K562 (cell line): Measurements from ENCODE around the gene GH2. TPM values are rescaled to one million over a fixed set of nuclear protein-coding genes. Genes with fewer than 3 reads are reported as not detected.
"Not testable (repeated sequence)": the region's sequence is repeated elsewhere in the genome, so short reads cannot be mapped to it uniquely, and the experiment has no call there.

ENCODE experiments used
- ATAC-seq: fragments of 200-7000 bp; cut with Tn5 transposase; 3 replicates; pipeline ENCODE4 v1.9.1; 2020; ENCODE audit warnings: moderate library complexity
- BruUV-seq: library from RNA; stranded (reverse); fragments of 400-500 nt; replicated peaks from 2 replicates; lab custom pipeline; 2021; lab: Mats Ljungman, UMichigan
- CTCF ChIA-PET: fragments of 300-600 bp; formaldehyde crosslinking; extraction: SDS; loops from one replicate; lab custom pipeline; 2021; ENCODE audit warnings: low intra/inter-chr PET ratio; lab: Yijun Ruan, JAX
- POLR2A ChIA-PET: fragments of 300-600, 350-650 bp; sonication (Branson Sonifier 250); formaldehyde crosslinking; extraction: SDS; loops from one replicate; lab custom pipeline; 2021; ENCODE audit warnings: antibody characterized with exemption, inconsistent platforms; lab: Yijun Ruan, JAX
- DNase-seq, 4 experiments: peaks; one replicate each; pipeline versions ENCODE4 v3.0.0 to v3.0.0-alpha.2; 2011 to 2018; ENCODE audit warnings: low spot score in 3 of 4, mixed read lengths in 3 of 4; ENCODE audit errors: extremely low read depth in 1 of 4
- FAIRE-seq: peaks from 2 replicates; lab custom pipeline; 2011; peaks lifted over from hg19 to GRCh38; lab: Jason Lieb, UNC
- H2AFZ ChIP-seq: 2 replicates; pipeline ENCODE4 v1.6.0; 2011; ENCODE audit warnings: low read depth, low read length, control low read depth, inconsistent platforms
- H3K27ac ChIP-seq: fragments of 200-600 bp; 3 replicates; pipeline ENCODE4 v1.8.0; 2011; ENCODE audit warnings: low read depth, mild to moderate bottlenecking, control low read depth, inconsistent platforms, low read length, moderate library complexity, mixed read lengths; ENCODE audit errors: extremely low read depth
- H3K27me3 ChIP-seq, 2 experiments: fragments of 300-600 bp in 1 of 2; 2 replicates in 1 of 2; 3 replicates in 1 of 2; pipeline versions ENCODE4 v1.6.0 to v1.8.0; 2011; ENCODE audit warnings: inconsistent platforms in 2 of 2, low read length in 2 of 2, mild to moderate bottlenecking in 1 of 2, mixed read lengths in 1 of 2, moderate library complexity in 1 of 2; ENCODE audit not compliant: control insufficient read depth in 2 of 2, insufficient read depth in 2 of 2
- H3K36me3 ChIP-seq: fragments of 300-600 bp; 3 replicates; pipeline ENCODE4 v1.8.0; 2011; ENCODE audit warnings: mild to moderate bottlenecking, low read length, inconsistent platforms; ENCODE audit not compliant: control insufficient read depth, insufficient read depth
- H3K4me1 ChIP-seq, 2 experiments: fragments of 200-600 bp in 1 of 2; replicated peaks in 1 of 2; 2 replicates in 1 of 2; 3 replicates in 1 of 2; pipeline versions ENCODE4 v1.5.1 to v1.8.0; 2011; ENCODE audit warnings: inconsistent platforms in 2 of 2, low read length in 2 of 2, mild to moderate bottlenecking in 1 of 2, mixed read lengths in 1 of 2, moderate library complexity in 1 of 2; ENCODE audit not compliant: control insufficient read depth in 2 of 2, insufficient read depth in 2 of 2
- H3K4me2 ChIP-seq: 2 replicates; pipeline ENCODE4 v1.6.1; 2011; ENCODE audit warnings: low read length, control low read depth, inconsistent platforms, mixed read lengths; ENCODE audit not compliant: insufficient read depth
- H3K4me3 ChIP-seq: fragments of 200-600 bp; sonication (generic), shearing (Covaris generic); 2 replicates; pipeline ENCODE4 v1.5.1; 2016; ENCODE audit warnings: control low read depth, inconsistent platforms
- H3K79me2 ChIP-seq: fragments of 200-600 bp; 3 replicates; pipeline ENCODE4 v1.8.0; 2011; ENCODE audit warnings: low read length, inconsistent platforms; ENCODE audit not compliant: control insufficient read depth, insufficient read depth
- H3K9ac ChIP-seq, 2 experiments: 2 replicates each; pipeline versions ENCODE4 v1.6.0 to v1.6.1; 2011; ENCODE audit warnings: low read depth in 2 of 2, low read length in 2 of 2, control low read depth in 1 of 2, inconsistent platforms in 1 of 2, mild to moderate bottlenecking in 1 of 2, mixed read lengths in 1 of 2; ENCODE audit not compliant: insufficient read depth in 1 of 2
- H3K9me1 ChIP-seq: one replicate; pipeline ENCODE4 v1.6.0; 2011; ENCODE audit warnings: inconsistent platforms, mild to moderate bottlenecking, low read length, moderate library complexity; ENCODE audit not compliant: control insufficient read depth, insufficient read depth
- H3K9me3 ChIP-seq: replicated peaks from 2 replicates; pipeline ENCODE4 v1.5.1; 2011; ENCODE audit warnings: low read depth, low read length, inconsistent platforms; ENCODE audit not compliant: control insufficient read depth, insufficient read depth
- H4K20me1 ChIP-seq: replicated peaks from 2 replicates; pipeline ENCODE4 v1.6.1; 2011; ENCODE audit warnings: low read length, inconsistent platforms, mixed read lengths; ENCODE audit not compliant: control insufficient read depth, insufficient read depth
- MCM5 ChIP-seq: fragments of 450-650 bp; IDR thresholded peaks from 2 replicates; pipeline ENCODE4 v1.6.1; 2016; ENCODE audit warnings: low read depth
- NCOR1 ChIP-seq: fragments of 450-650 bp; IDR thresholded peaks from 2 replicates; pipeline ENCODE4 v1.6.1; 2016; ENCODE audit warnings: mild to moderate bottlenecking, moderate library complexity
- SIN3B ChIP-seq: fragments of 450-650 bp; IDR thresholded peaks from 2 replicates; pipeline ENCODE4 v1.6.1; 2017; ENCODE audit warnings: low read depth, mild to moderate bottlenecking, moderate library complexity
- WGBS: fragments of 100-300 bp; shearing (Covaris generic); methylation state at CpG from one replicate; pipeline ENCODE4 v1.1.6; 2016; ENCODE audit warnings: low coverage, mixed read lengths; ENCODE audit not compliant: insufficient coverage; ENCODE audit errors: missing lambda C conversion rate; 5-methylcytosine and 5-hydroxymethylcytosine counted together
- in situ Hi-C: fragments of 300-500 bp; cut with MboI; formaldehyde crosslinking; loops from 4 replicates; pipeline ENCODE4 v1.15.0; 2018; ENCODE audit warnings: inconsistent platforms, mixed read lengths
- intact Hi-C: fragments of 100-400 bp; cut with micrococcal nuclease; formaldehyde crosslinking; loops from 2 replicates; pipeline ENCODE4 v1.14.2; 2022
- polyA plus RNA-seq, 8 experiments: library from polyadenylated mRNA; depleted of rRNA in 4 of 8; stranded (reverse) in 5 of 8; unstranded in 3 of 8; fragments of >200 nt; fragmentation: Nextera tagmentation in 2 of 8; fragmentation: Illumina TruSeq in 1 of 8; extraction: Ambion mirVana in 2 of 8; extraction: Trizol in 1 of 8; gene quantifications; 2 replicates each; pipeline versions ENCODE4 v1.2.1 to v1.2.3, GENCODE V29; 2011 to 2014; ENCODE audit warnings: inconsistent platforms in 1 of 8, missing spikeins in 1 of 8
- total RNA-seq, 7 experiments: library from RNA; depleted of rRNA in 6 of 7; stranded (reverse); fragments of >200 nt in 6 of 7; fragmentation: Illumina TruSeq in 2 of 7; extraction: Trizol in 2 of 7; gene quantifications; 2 replicates each; pipeline versions ENCODE4 v1.2.1 to v1.2.3, GENCODE V29; 2011 to 2021; ENCODE audit warnings: low replicate concordance in 1 of 7
- TF ChIP-seq, protein P1 (sequence below): fragments of 200-600 bp; sonication (generic); IDR thresholded peaks from one replicate; pipeline ENCODE4 v1.6.1; 2012; ENCODE audit warnings: mild to moderate bottlenecking, low read depth, low read length, inconsistent platforms

Gene GH2
- total and polyA plus RNA-seq, 9 of the 15 experiments (the other 6 are each of a cell fraction or from before 2014, with no cell fraction given): not detected

DNA sequence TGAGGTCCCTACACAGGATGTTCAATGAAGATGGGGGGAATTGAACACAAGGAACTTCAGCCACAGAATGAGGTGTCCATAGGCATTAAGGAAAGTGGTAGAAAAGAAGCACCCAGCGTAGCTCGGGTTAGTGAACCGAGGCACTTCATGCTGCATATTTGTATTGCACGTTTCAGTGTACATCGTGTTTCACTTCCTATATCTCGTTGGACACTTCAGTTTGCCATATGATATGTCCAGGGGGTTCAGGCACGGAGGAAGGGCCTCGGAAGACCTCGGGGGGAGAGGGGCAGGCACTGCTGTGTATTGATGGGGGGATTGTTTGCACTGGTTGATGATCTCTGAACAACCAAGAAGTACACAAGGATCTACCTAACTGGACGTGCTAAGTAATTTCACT, 34.0 kb upstream of the GH2 start:
- H2AFZ ChIP-seq, H4K20me1 ChIP-seq, H3K27ac ChIP-seq, POLR2A ChIA-PET, ATAC-seq, H3K36me3 ChIP-seq, H3K9me1 ChIP-seq, CTCF ChIA-PET, H3K4me2 ChIP-seq, H3K4me1 ChIP-seq, H3K4me3 ChIP-seq, H3K9ac ChIP-seq, H3K9me3 ChIP-seq, FAIRE-seq, BruUV-seq, H3K79me2 ChIP-seq, DNase-seq: not testable (repeated sequence)
- in situ Hi-C loops (loop anchor here (10.0 kb wide), 2 partner anchors 109 to 369 kb away; partner anchors contain the start of gene ICAM2), intact Hi-C loops (loop anchor here (5.0 to 10.0 kb wide), 2 partner anchors 217 to 369 kb away; partner anchors contain the start of gene ERN1)
- under 1% methylated on average over 10 of the region's 10 CpGs for WGBS
- peaks cover 6 to 41% of the 10 kb centered on the region in 2 experiments; a peak in 4 of 5 replicates for H3K27me3 ChIP-seq

DNA sequence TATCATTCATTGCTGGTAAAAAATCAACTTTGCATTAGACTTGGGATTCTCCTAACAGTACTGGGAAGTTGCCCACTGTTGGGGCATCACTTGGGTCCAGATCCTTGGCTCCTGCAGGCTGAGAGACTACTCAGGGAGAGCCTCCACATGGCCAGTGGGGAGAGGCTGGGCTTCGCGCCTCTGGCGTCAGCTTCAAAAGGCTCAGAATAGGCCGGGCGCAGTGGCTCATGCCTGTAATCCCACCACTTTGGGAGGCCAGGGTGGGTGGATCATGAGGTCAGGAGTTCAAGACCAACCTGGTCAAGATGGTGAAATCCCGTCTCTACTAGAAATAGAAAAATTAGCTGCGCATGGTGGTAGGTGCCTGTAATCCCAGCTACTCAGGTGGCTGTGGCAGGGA, 32.7 kb upstream of the GH2 start:
- in situ Hi-C loops: loop anchor here (5.0 to 10.0 kb wide), 3 partner anchors 110 to 370 kb away; partner anchors contain the start of genes ERN1 and ICAM2
- H3K27ac ChIP-seq: no peak overlapping the region
- 43% methylated on average over 7 of the region's 7 CpGs for WGBS
- H3K79me2 ChIP-seq: no peaks in the 10 kb centered on the region
- no peak overlapping the region for H2AFZ ChIP-seq
- H3K9me1 ChIP-seq: no peaks in the 10 kb centered on the region
- H3K4me1 ChIP-seq: no peaks in the 10 kb centered on the region; a peak in 1 of 5 replicates
- ChIA-PET CTCF (no interaction called here), POLR2A (no interaction called here)
- intact Hi-C loops: loop anchor here (10.0 kb wide), 1 partner anchor 370 kb away; no protein-coding TSS in a partner anchor
- BruUV-seq: no TSS peak
- no peak for ATAC-seq
- no peaks in the 10 kb centered on the region for H3K9me3 ChIP-seq
- FAIRE-seq: no peak
- 0 out of 2 replicates have a peak, but pooled peaks cover 3% of the 10 kb centered on the region for H4K20me1 ChIP-seq
- no peak overlapping the region for H3K4me2 ChIP-seq
- peaks cover 13 to 50% of the 10 kb centered on the region in 2 experiments for H3K27me3 ChIP-seq
- DNase-seq: no peak
- H3K36me3 ChIP-seq: no peaks in the 10 kb centered on the region
- H3K4me3 ChIP-seq: no peak overlapping the region
- H3K9ac ChIP-seq: no peak overlapping the region
- no peak for TF ChIP-seq SIN3B
- TF ChIP-seq, protein P1, sequence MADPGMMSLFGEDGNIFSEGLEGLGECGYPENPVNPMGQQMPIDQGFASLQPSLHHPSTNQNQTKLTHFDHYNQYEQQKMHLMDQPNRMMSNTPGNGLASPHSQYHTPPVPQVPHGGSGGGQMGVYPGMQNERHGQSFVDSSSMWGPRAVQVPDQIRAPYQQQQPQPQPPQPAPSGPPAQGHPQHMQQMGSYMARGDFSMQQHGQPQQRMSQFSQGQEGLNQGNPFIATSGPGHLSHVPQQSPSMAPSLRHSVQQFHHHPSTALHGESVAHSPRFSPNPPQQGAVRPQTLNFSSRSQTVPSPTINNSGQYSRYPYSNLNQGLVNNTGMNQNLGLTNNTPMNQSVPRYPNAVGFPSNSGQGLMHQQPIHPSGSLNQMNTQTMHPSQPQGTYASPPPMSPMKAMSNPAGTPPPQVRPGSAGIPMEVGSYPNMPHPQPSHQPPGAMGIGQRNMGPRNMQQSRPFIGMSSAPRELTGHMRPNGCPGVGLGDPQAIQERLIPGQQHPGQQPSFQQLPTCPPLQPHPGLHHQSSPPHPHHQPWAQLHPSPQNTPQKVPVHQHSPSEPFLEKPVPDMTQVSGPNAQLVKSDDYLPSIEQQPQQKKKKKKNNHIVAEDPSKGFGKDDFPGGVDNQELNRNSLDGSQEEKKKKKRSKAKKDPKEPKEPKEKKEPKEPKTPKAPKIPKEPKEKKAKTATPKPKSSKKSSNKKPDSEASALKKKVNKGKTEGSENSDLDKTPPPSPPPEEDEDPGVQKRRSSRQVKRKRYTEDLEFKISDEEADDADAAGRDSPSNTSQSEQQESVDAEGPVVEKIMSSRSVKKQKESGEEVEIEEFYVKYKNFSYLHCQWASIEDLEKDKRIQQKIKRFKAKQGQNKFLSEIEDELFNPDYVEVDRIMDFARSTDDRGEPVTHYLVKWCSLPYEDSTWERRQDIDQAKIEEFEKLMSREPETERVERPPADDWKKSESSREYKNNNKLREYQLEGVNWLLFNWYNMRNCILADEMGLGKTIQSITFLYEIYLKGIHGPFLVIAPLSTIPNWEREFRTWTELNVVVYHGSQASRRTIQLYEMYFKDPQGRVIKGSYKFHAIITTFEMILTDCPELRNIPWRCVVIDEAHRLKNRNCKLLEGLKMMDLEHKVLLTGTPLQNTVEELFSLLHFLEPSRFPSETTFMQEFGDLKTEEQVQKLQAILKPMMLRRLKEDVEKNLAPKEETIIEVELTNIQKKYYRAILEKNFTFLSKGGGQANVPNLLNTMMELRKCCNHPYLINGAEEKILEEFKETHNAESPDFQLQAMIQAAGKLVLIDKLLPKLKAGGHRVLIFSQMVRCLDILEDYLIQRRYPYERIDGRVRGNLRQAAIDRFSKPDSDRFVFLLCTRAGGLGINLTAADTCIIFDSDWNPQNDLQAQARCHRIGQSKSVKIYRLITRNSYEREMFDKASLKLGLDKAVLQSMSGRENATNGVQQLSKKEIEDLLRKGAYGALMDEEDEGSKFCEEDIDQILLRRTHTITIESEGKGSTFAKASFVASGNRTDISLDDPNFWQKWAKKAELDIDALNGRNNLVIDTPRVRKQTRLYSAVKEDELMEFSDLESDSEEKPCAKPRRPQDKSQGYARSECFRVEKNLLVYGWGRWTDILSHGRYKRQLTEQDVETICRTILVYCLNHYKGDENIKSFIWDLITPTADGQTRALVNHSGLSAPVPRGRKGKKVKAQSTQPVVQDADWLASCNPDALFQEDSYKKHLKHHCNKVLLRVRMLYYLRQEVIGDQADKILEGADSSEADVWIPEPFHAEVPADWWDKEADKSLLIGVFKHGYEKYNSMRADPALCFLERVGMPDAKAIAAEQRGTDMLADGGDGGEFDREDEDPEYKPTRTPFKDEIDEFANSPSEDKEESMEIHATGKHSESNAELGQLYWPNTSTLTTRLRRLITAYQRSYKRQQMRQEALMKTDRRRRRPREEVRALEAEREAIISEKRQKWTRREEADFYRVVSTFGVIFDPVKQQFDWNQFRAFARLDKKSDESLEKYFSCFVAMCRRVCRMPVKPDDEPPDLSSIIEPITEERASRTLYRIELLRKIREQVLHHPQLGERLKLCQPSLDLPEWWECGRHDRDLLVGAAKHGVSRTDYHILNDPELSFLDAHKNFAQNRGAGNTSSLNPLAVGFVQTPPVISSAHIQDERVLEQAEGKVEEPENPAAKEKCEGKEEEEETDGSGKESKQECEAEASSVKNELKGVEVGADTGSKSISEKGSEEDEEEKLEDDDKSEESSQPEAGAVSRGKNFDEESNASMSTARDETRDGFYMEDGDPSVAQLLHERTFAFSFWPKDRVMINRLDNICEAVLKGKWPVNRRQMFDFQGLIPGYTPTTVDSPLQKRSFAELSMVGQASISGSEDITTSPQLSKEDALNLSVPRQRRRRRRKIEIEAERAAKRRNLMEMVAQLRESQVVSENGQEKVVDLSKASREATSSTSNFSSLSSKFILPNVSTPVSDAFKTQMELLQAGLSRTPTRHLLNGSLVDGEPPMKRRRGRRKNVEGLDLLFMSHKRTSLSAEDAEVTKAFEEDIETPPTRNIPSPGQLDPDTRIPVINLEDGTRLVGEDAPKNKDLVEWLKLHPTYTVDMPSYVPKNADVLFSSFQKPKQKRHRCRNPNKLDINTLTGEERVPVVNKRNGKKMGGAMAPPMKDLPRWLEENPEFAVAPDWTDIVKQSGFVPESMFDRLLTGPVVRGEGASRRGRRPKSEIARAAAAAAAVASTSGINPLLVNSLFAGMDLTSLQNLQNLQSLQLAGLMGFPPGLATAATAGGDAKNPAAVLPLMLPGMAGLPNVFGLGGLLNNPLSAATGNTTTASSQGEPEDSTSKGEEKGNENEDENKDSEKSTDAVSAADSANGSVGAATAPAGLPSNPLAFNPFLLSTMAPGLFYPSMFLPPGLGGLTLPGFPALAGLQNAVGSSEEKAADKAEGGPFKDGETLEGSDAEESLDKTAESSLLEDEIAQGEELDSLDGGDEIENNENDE: no peak
- no peak for TF ChIP-seq NCOR1
- TF ChIP-seq MCM5: no peak
